Measurements from ENCODE around the gene KRTAP13-1.

- TF ChIP-seq CTCF (IDR thresholded peaks at IDR 0.05; ENCODE audit: low read depth, low read length) (no peak), POLR2A (IDR thresholded peaks at IDR 0.05; ENCODE audit: extremely low read depth, insufficient read length) (no peak)
Observed at GRCh38 chr21:30349572-30349971, 46.3 kb upstream of the KRTAP13-1 start.
